D721Med (cell line): ENCODE data around the gene DCST2.

Source experiments
- DNase-seq: peaks from one replicate; pipeline ENCODE4 v3.0.0; 2011; ENCODE audit warnings: low spot score; ENCODE audit not compliant: insufficient read length
- FAIRE-seq: peaks from 2 replicates; lab custom pipeline; 2011; peaks lifted over from hg19 to GRCh38; lab: Jason Lieb, UNC
- CTCF ChIP-seq: IDR thresholded peaks from 2 replicates; pipeline ENCODE4 v1.5.1; 2012; ENCODE audit warnings: mild to moderate bottlenecking, control low read depth; ENCODE audit not compliant: insufficient read depth; ENCODE audit errors: missing control alignments

The DCST2 gene

GRCh38 chr1:155004352-155005075, 29.1 kb downstream of the DCST2 start:
- DNase-seq: no peak
- no peak for FAIRE-seq
- TF ChIP-seq CTCF: no peak

- no peak for FAIRE-seq
- no peak for DNase-seq
- TF ChIP-seq CTCF: no peak
These were observed 29.7 kb downstream of the DCST2 start for GRCh38 chr1:155003766-155004351.

- TF ChIP-seq CTCF: no peak
- no peak for FAIRE-seq
These were observed 30.3 kb downstream of the DCST2 start for GRCh38 chr1:155003227-155003765.

GRCh38 chr1:155002464-155003226, 30.9 kb downstream of the DCST2 start, which contains the start of gene ZBTB7B:
TSS of gene ZBTB7B (plus strand) at chr1:155002802. CDS start at chr1:155014661, 11,859 bp downstream.
- FAIRE-seq: no peak
- TF ChIP-seq CTCF: no peak
- no peak for DNase-seq

More at GRCh38 chr1:155003227-155003765, 30.3 kb downstream of the DCST2 start:
- DNase-seq: no peak

- peak; percentile 96 for DNase-seq
- FAIRE-seq: no peak
- peak; percentile 39 for TF ChIP-seq CTCF
These were observed 31.7 kb downstream of the DCST2 start for GRCh38 chr1:155001675-155002463.

- TF ChIP-seq CTCF: no peak
- no peak for DNase-seq
- FAIRE-seq: no peak
These were observed 32.2 kb downstream of the DCST2 start for GRCh38 chr1:155001425-155001674.
